Activated gamma-delta T cell treated with anti-CD3 and anti-CD28 coated beads, Interleukin-2, amount 50 U/mL, for 16 hours (primary cell): ENCODE measurements around the gene ADORA1.

Source experiments
- DNase-seq: peaks from one replicate; pipeline ENCODE4 v3.0.0-alpha.2; 2020; ENCODE audit warnings: low read depth

Gene ADORA1

GRCh38 chr1:203159844-203160243 lies 32.3 kb downstream of the ADORA1 start:
- DNase-seq, result no peak

- no peak for DNase-seq
These were observed 33.6 kb downstream of the ADORA1 start for GRCh38 chr1:203161175-203161574.

GRCh38 chr1:203161703-203162102 lies 34.2 kb downstream of the ADORA1 start:
- no peak for DNase-seq

- DNase-seq, result no peak
These were observed 34.9 kb downstream of the ADORA1 start for GRCh38 chr1:203162403-203162802.

- DNase-seq, result no peak
These were observed 36.5 kb downstream of the ADORA1 start for GRCh38 chr1:203163891-203164635.

- DNase-seq, result no peak
These were observed 37.7 kb downstream of the ADORA1 start for GRCh38 chr1:203165101-203165799.

- DNase-seq, result no peak
These were observed 38.3 kb downstream of the ADORA1 start for GRCh38 chr1:203165800-203166161.

- no peak for DNase-seq
These were observed 38.8 kb downstream of the ADORA1 start for GRCh38 chr1:203166192-203166940.

GRCh38 chr1:203167026-203167912 lies 39.7 kb downstream of the ADORA1 start:
- no peak for DNase-seq

- no peak for DNase-seq
These were observed 40.3 kb downstream of the ADORA1 start for GRCh38 chr1:203167913-203168200.

GRCh38 chr1:203168256-203168786 lies 40.8 kb downstream of the ADORA1 start:
- no peak for DNase-seq

GRCh38 chr1:203168991-203169390 lies 41.5 kb downstream of the ADORA1 start:
- no peak for DNase-seq

- no peak for DNase-seq
These were observed 42.4 kb downstream of the ADORA1 start for GRCh38 chr1:203169770-203170520.

GRCh38 chr1:203170625-203171330 lies 43.3 kb downstream of the ADORA1 start:
- DNase-seq, result no peak

GRCh38 chr1:203171341-203172183 lies 44.0 kb downstream of the ADORA1 start:
- DNase-seq, result no peak

- DNase-seq, result peak; percentile 10
These were observed 44.9 kb downstream of the ADORA1 start for GRCh38 chr1:203172184-203173010.

- DNase-seq, result no peak
These were observed 45.6 kb downstream of the ADORA1 start for GRCh38 chr1:203173011-203173555.

- DNase-seq, result no peak
These were observed 46.0 kb downstream of the ADORA1 start for GRCh38 chr1:203173566-203173965.
